HEK293 (cell line): ENCODE measurements around the gene IQCE.

Experiments used
- CTCF ChIA-PET: fragments of 350-600 bp; formaldehyde crosslinking; extraction: SDS; loops from one replicate; lab custom pipeline; 2021; ENCODE audit warnings: antibody characterized with exemption; lab: Yijun Ruan, JAX
- POLR2A ChIA-PET: fragments of 300-600 bp; formaldehyde crosslinking; extraction: SDS; loops from one replicate; lab custom pipeline; 2020; ENCODE audit warnings: antibody characterized with exemption, inconsistent platforms; lab: Yijun Ruan, JAX
- H3K27ac ChIP-seq: fragments of 200-500 bp; sonication (Bioruptor generic); 2 replicates; pipeline ENCODE4 v1.5.1; 2014; ENCODE audit warnings: low read depth, low read length, control low read depth, inconsistent platforms; ENCODE audit errors: extremely low read depth
- H3K36me3 ChIP-seq, 2 experiments: fragments of 200-500 bp in 1 of 2; sonication (Bioruptor generic) in 1 of 2; 1 replicate in 1 of 2; 2 replicates in 1 of 2; pipeline ENCODE4 v1.5.1; 2014 to 2017; ENCODE audit warnings: inconsistent platforms in 2 of 2, low read length in 2 of 2; ENCODE audit not compliant: control insufficient read depth in 2 of 2, insufficient read depth in 1 of 2
- H3K4me1 ChIP-seq: fragments of 200-500 bp; sonication (Bioruptor generic); 2 replicates; pipeline ENCODE4 v1.5.1; 2014; ENCODE audit warnings: mild to moderate bottlenecking, low read length, inconsistent platforms; ENCODE audit not compliant: control insufficient read depth, insufficient read depth
- H3K4me3 ChIP-seq: 2 replicates; pipeline ENCODE4 v1.5.1; 2011; ENCODE audit warnings: low read depth, mild to moderate bottlenecking, control low read depth, low read length, moderate library complexity
- H3K9me3 ChIP-seq: fragments of 200-500 bp; sonication (Bioruptor generic); 2 replicates; pipeline ENCODE4 v1.5.1; 2014; ENCODE audit warnings: low read depth, low read length, inconsistent platforms; ENCODE audit not compliant: control insufficient read depth, insufficient read depth
- CTCF ChIP-seq: fragments of 450-650 bp; formaldehyde crosslinking; IDR thresholded peaks from 2 replicates; pipeline ENCODE4 v1.5.1; 2016; ENCODE audit warnings: missing biosample characterization, missing genetic modification characterization
- GLIS1 ChIP-seq: fragments of 450-650 bp; formaldehyde crosslinking; IDR thresholded peaks from 2 replicates; pipeline ENCODE4 v1.5.1; 2016; ENCODE audit warnings: missing biosample characterization, missing genetic modification characterization
- IKZF3 ChIP-seq: fragments of 450-650 bp; IDR thresholded peaks from 2 replicates; pipeline ENCODE4 v1.5.0; 2018; ENCODE audit warnings: missing biosample characterization, mild to moderate bottlenecking, missing genetic modification characterization, moderate library complexity
- KLF8 ChIP-seq: fragments of 450-650 bp; formaldehyde crosslinking; IDR thresholded peaks from 2 replicates; pipeline ENCODE4 v1.5.1; 2016; ENCODE audit warnings: missing biosample characterization, missing genetic modification characterization
- MEIS1 ChIP-seq: sonication (generic); formaldehyde crosslinking; IDR thresholded peaks from 2 replicates; pipeline ENCODE4 v1.8.1; 2022; ENCODE audit warnings: missing genetic modification reagents, mild to moderate bottlenecking, borderline replicate concordance
- SP7 ChIP-seq: fragments of 450-650 bp; formaldehyde crosslinking; IDR thresholded peaks from 2 replicates; pipeline ENCODE4 v1.5.1; 2016; ENCODE audit warnings: missing biosample characterization, missing genetic modification characterization
- TCF7L2 ChIP-seq: IDR thresholded peaks from 2 replicates; pipeline ENCODE4 v1.6.1; 2011; ENCODE audit warnings: low read depth, mild to moderate bottlenecking, inconsistent platforms, low read length, moderate library complexity, borderline replicate concordance
- TSHZ1 ChIP-seq: fragments of 450-650 bp; formaldehyde crosslinking; IDR thresholded peaks from 2 replicates; pipeline ENCODE4 v1.5.1; 2016; ENCODE audit warnings: missing biosample characterization, missing genetic modification characterization, borderline replicate concordance
- WT1 ChIP-seq: fragments of 450-650 bp; formaldehyde crosslinking; IDR thresholded peaks from 2 replicates; pipeline ENCODE4 v1.5.1; 2016; ENCODE audit warnings: missing biosample characterization, missing genetic modification characterization
- YY2 ChIP-seq: fragments of 450-650 bp; formaldehyde crosslinking; IDR thresholded peaks from 2 replicates; pipeline ENCODE4 v1.5.1; 2016; ENCODE audit warnings: missing biosample characterization, missing genetic modification characterization
- ZBTB1 ChIP-seq: fragments of 450-650 bp; formaldehyde crosslinking; IDR thresholded peaks from 2 replicates; pipeline ENCODE4 v1.5.1; 2016; ENCODE audit warnings: missing biosample characterization, missing genetic modification characterization
- ZBTB48 ChIP-seq: fragments of 450-650 bp; formaldehyde crosslinking; IDR thresholded peaks from 2 replicates; pipeline ENCODE4 v1.5.1; 2016; ENCODE audit warnings: missing biosample characterization, missing genetic modification characterization
- ZBTB49 ChIP-seq: fragments of 450-650 bp; formaldehyde crosslinking; IDR thresholded peaks from 2 replicates; pipeline ENCODE4 v1.5.1; 2016; ENCODE audit warnings: missing biosample characterization, missing genetic modification characterization, low read depth
- ZBTB8A ChIP-seq: fragments of 450-650 bp; formaldehyde crosslinking; IDR thresholded peaks from 2 replicates; pipeline ENCODE4 v1.5.1; 2016; ENCODE audit warnings: missing biosample characterization, missing genetic modification characterization
- ZEB2 ChIP-seq: fragments of 450-650 bp; formaldehyde crosslinking; IDR thresholded peaks from 2 replicates; pipeline ENCODE4 v1.5.1; 2016; ENCODE audit warnings: missing biosample characterization, missing genetic modification characterization
- ZNF416 ChIP-seq: fragments of 450-650 bp; formaldehyde crosslinking; IDR thresholded peaks from 2 replicates; pipeline ENCODE4 v1.5.1; 2016; ENCODE audit warnings: missing biosample characterization, missing genetic modification characterization
- ZNF518A ChIP-seq: fragments of 450-650 bp; formaldehyde crosslinking; conservative IDR thresholded peaks from 2 replicates; pipeline ENCODE4 v1.5.1; 2016; ENCODE audit warnings: low read depth, missing biosample characterization, missing genetic modification characterization
- ZNF529 ChIP-seq: fragments of 450-650 bp; formaldehyde crosslinking; IDR thresholded peaks from 2 replicates; pipeline ENCODE4 v1.5.1; 2017; ENCODE audit warnings: missing genetic modification characterization, missing biosample characterization; ENCODE audit not compliant: insufficient replicate concordance
- ZNF610 ChIP-seq: fragments of 450-650 bp; formaldehyde crosslinking; IDR thresholded peaks from 2 replicates; pipeline ENCODE4 v1.5.1; 2016; ENCODE audit warnings: missing biosample characterization, missing genetic modification characterization, borderline replicate concordance
- ZNF629 ChIP-seq: fragments of 450-650 bp; formaldehyde crosslinking; IDR thresholded peaks from 2 replicates; pipeline ENCODE4 v1.5.1; 2017; ENCODE audit warnings: missing biosample characterization, missing genetic modification characterization
- ZNF660 ChIP-seq: fragments of 450-650 bp; IDR thresholded peaks from 2 replicates; pipeline ENCODE4 v1.5.1; 2018; ENCODE audit warnings: missing biosample characterization, mild to moderate bottlenecking, missing genetic modification characterization
- ZNF704 ChIP-seq: fragments of 450-650 bp; formaldehyde crosslinking; IDR thresholded peaks from 2 replicates; pipeline ENCODE4 v1.5.1; 2016; ENCODE audit warnings: missing biosample characterization, missing genetic modification characterization
- ZSCAN16 ChIP-seq: fragments of 450-650 bp; formaldehyde crosslinking; IDR thresholded peaks from 2 replicates; pipeline ENCODE4 v1.5.1; 2016; ENCODE audit warnings: missing biosample characterization, missing genetic modification characterization
- ZSCAN5A ChIP-seq: fragments of 450-650 bp; formaldehyde crosslinking; IDR thresholded peaks from 2 replicates; pipeline ENCODE4 v1.5.1; 2016; ENCODE audit warnings: missing biosample characterization, missing genetic modification characterization

Gene IQCE

GRCh38 chr7:2553108-2553507 is 5.7 kb upstream of the IQCE start:
- ChIA-PET POLR2A (no interaction called here), CTCF (interaction anchor here (0.6 to 1.0 kb wide), 4 partner anchors 10 to 88 kb away, joined by 3 to 5 read pairs (median 4); no protein-coding TSS in a partner anchor)
- Histone ChIP-seq H3K27ac (no peak overlapping the region), H3K9me3 (no peaks in the 10 kb centered on the region), H3K36me3 (peaks cover 22 to 39% of the 10 kb centered on the region in 2 experiments), H3K4me3 (no peak overlapping the region), H3K4me1 (peaks cover 2% of the 10 kb centered on the region; the same call in 1 of the 2 replicates)
- TF ChIP-seq ZNF529 (tag by site-specific recombination) (no peak), SP7 (tag by site-specific recombination) (peak; percentile 72), WT1 (tag by site-specific recombination) (no peak), ZEB2 (tag by site-specific recombination) (peak; percentile 28; the same call in 1 of the 2 replicates), ZNF704 (tag by site-specific recombination) (no peak), ZBTB8A (tag by site-specific recombination) (no peak), ZNF610 (tag by site-specific recombination) (no peak), MEIS1 (CRISPR knock-in tag) (no peak), ZNF629 (peak; percentile 42; the same call in 1 of the 2 replicates), GLIS1 (tag by site-specific recombination) (no peak), ZNF416 (no peak), CTCF (tag by site-specific recombination) (no peak), ZBTB1 (tag by site-specific recombination) (no peak), TCF7L2 (no peak), ZSCAN16 (tag by site-specific recombination) (no peak), KLF8 (no peak), ZBTB48 (tag by site-specific recombination) (no peak), ZSCAN5A (no peak), ZNF518A (no peak), ZNF660 (tag by site-specific recombination) (no peak), YY2 (tag by site-specific recombination) (no peak), IKZF3 (no peak), ZBTB49 (tag by site-specific recombination) (no peak), TSHZ1 (tag by site-specific recombination) (no peak)
